Stimulated activated CD8-positive, alpha-beta memory T cell treated with anti-CD3 and anti-CD28 coated beads, Interleukin-4, amount 100 ng/mL, for 4 hours (primary cell): Measurements from ENCODE around the gene BICRA.
"Not testable (repeated sequence)": the region's sequence is repeated elsewhere in the genome, so short reads cannot be mapped to it uniquely, and the experiment has no call there.

Source experiments
- DNase-seq, 2 donors: peaks; one replicate each; pipeline ENCODE4 v3.0.0-alpha.2; 2020; ENCODE audit warnings: low read depth in 2 of 2, low spot score in 1 of 2

The BICRA gene

GRCh38 chr19:47628078-47628771 is 19.3 kb downstream of the BICRA start:
- no peak for DNase-seq

GRCh38 chr19:47630594-47630993 is 21.7 kb downstream of the BICRA start:
- no peak for DNase-seq

GRCh38 chr19:47631681-47632446 is 22.9 kb downstream of the BICRA start:
- no peak for DNase-seq

GRCh38 chr19:47633517-47633916 is 24.6 kb downstream of the BICRA start:
- DNase-seq: no peak

GRCh38 chr19:47633996-47634395 is 25.1 kb downstream of the BICRA start:
- DNase-seq: no peak

- DNase-seq: not testable (repeated sequence)
These were observed 26.3 kb downstream of the BICRA start for GRCh38 chr19:47635152-47635754.

- DNase-seq: no peak
These were observed 28.6 kb downstream of the BICRA start for GRCh38 chr19:47637550-47637949.

GRCh38 chr19:47641891-47642485 is 33.1 kb downstream of the BICRA start:
- no peak for DNase-seq

GRCh38 chr19:47643281-47643680 is 34.3 kb downstream of the BICRA start:
- no peak for DNase-seq

GRCh38 chr19:47644199-47644598 is 35.3 kb downstream of the BICRA start:
- no peak for DNase-seq

GRCh38 chr19:47644743-47645482 is 36.0 kb downstream of the BICRA start:
- no peak for DNase-seq

GRCh38 chr19:47646924-47647323 is 38.0 kb downstream of the BICRA start:
- DNase-seq: no peak

- DNase-seq: no peak
These were observed 40.7 kb downstream of the BICRA start for GRCh38 chr19:47649588-47649987.

GRCh38 chr19:47650700-47651099 is 41.8 kb downstream of the BICRA start:
- DNase-seq: no peak

- DNase-seq: no peak
These were observed 42.2 kb downstream of the BICRA start for GRCh38 chr19:47651132-47651531.

- no peak for DNase-seq
These were observed 42.8 kb downstream of the BICRA start for GRCh38 chr19:47651691-47652090.

GRCh38 chr19:47652285-47652684 is 43.4 kb downstream of the BICRA start:
- no peak for DNase-seq

- DNase-seq: no peak
These were observed 44.9 kb downstream of the BICRA start for GRCh38 chr19:47653856-47654255.

GRCh38 chr19:47657719-47658118 is 48.8 kb downstream of the BICRA start:
- DNase-seq: no peak

GRCh38 chr19:47658431-47659348 is 49.8 kb downstream of the BICRA start:
- no peak for DNase-seq
